GM19372 (cell line): ENCODE data around the gene OLFM1.

ENCODE experiments used
- ATAC-seq: cut with Tn5 transposase; IDR thresholded peaks from one replicate; pipeline ENCODE4 v1.9.1; 2021; ENCODE audit warnings: mild to moderate bottlenecking, low read depth, moderate library complexity; ENCODE audit not compliant: unreplicated experiment

OLFM1 gene

GRCh38 chr9:135165003-135165711 is 77.7 kb downstream of the OLFM1 start:
- ATAC-seq: no peak

GRCh38 chr9:135165756-135166519 is 78.5 kb downstream of the OLFM1 start:
- ATAC-seq: no peak

- no peak for ATAC-seq
Measured at GRCh38 chr9:135166565-135166964, 79.1 kb downstream of the OLFM1 start.

- ATAC-seq: no peak
Measured at GRCh38 chr9:135167356-135167755, 79.9 kb downstream of the OLFM1 start.

- ATAC-seq: no peak
Measured at GRCh38 chr9:135167849-135168655, 80.6 kb downstream of the OLFM1 start.

GRCh38 chr9:135169709-135170226 is 82.3 kb downstream of the OLFM1 start:
- no peak for ATAC-seq

GRCh38 chr9:135170535-135170934 is 83.1 kb downstream of the OLFM1 start:
- ATAC-seq: no peak
